Kidney (tissue), 14 donors: ENCODE data around the gene ANXA4. TPM values are rescaled to one million over a fixed set of nuclear protein-coding genes. Genes with fewer than 3 reads are reported as not detected.

Experiments used
- DNase-seq, 5 donors: peaks; one replicate each; pipeline ENCODE4 v3.0.0-alpha.2; 2013 to 2020
- FAIRE-seq: peaks from 2 replicates; lab custom pipeline; 2012; peaks lifted over from hg19 to GRCh38; lab: Jason Lieb, UNC
- H3K27ac ChIP-seq, 2 donors: one replicate each; pipeline ENCODE4 v1.7.0; 2013; ENCODE audit warnings: low read depth in 2 of 2, low read length in 2 of 2, inconsistent platforms in 1 of 2
- H3K27me3 ChIP-seq: one replicate; pipeline ENCODE4 v1.7.1; 2013; ENCODE audit warnings: low read length, inconsistent platforms; ENCODE audit not compliant: control insufficient read depth, insufficient read depth
- H3K36me3 ChIP-seq, 3 donors: one replicate each; pipeline versions ENCODE4 v1.7.0 to v1.7.1; 2013; ENCODE audit warnings: low read length in 3 of 3, control low read depth in 1 of 3, inconsistent platforms in 1 of 3; ENCODE audit not compliant: insufficient read depth in 3 of 3, control insufficient read depth in 2 of 3
- H3K4me1 ChIP-seq, 3 donors: one replicate each; pipeline versions ENCODE4 v1.7.0 to v1.7.1; 2013; ENCODE audit warnings: low read length in 3 of 3, inconsistent platforms in 1 of 3, low read depth in 1 of 3; ENCODE audit not compliant: control insufficient read depth in 2 of 3, insufficient read depth in 2 of 3
- H3K4me3 ChIP-seq, 3 donors: one replicate each; pipeline versions ENCODE4 v1.7.0 to v1.8.1; 2013; ENCODE audit warnings: low read length in 3 of 3, control low read depth in 1 of 3, inconsistent platforms in 1 of 3
- H3K9ac ChIP-seq, 3 donors: one replicate each; pipeline versions ENCODE4 v1.7.0 to v1.7.1; 2013; ENCODE audit warnings: low read length in 3 of 3, control low read depth in 1 of 3, inconsistent platforms in 1 of 3
- H3K9me3 ChIP-seq, 3 donors: one replicate each; pipeline versions ENCODE4 v1.7.0 to v1.7.1; 2013; ENCODE audit warnings: low read length in 3 of 3, control low read depth in 1 of 3, inconsistent platforms in 1 of 3; ENCODE audit not compliant: control insufficient read depth in 2 of 3, insufficient read depth in 1 of 3
- intact Hi-C: fragments of 100-400 bp; cut with DNase I; formaldehyde crosslinking; loops from one replicate; pipeline ENCODE4 v1.11.1; 2022
- polyA plus RNA-seq: library from polyadenylated mRNA; stranded (reverse); fragments of 350-450 nt; fragmentation: Illumina TruSeq; extraction: RNeasy Lipid Tissue Mini Kit (QIAGEN cat#74804); gene quantifications from one replicate; pipeline ENCODE4 v1.2.3, GENCODE V29; 2014; ENCODE audit warnings: low read depth, low replicate concordance; ENCODE audit not compliant: insufficient read depth
- total RNA-seq: library from RNA; stranded (reverse); fragmentation: NEBNext Ultra II Directional; extraction: Animal tissue kit (Norgen Biotek cat#: 25700); gene quantifications from one replicate; pipeline ENCODE4 v1.2.1, GENCODE V29; 2021
- TF ChIP-seq, protein P1 (sequence below): IDR thresholded peaks from 3 replicates; pipeline ENCODE4 v1.5.1; 2012; ENCODE audit warnings: mild to moderate bottlenecking, moderate library complexity, borderline replicate concordance; ENCODE audit not compliant: insufficient read depth; ENCODE audit errors: extremely low read depth
- donor health status: control.
- donor health status: control.
- donor health status: control.
- donor health status: control.
- donor health status: control.
- donor health status: DM: yes; HTN: yes; CAD: no.
- donor health status: Normal renal cell carcinoma (clear cell type).

The ANXA4 gene
- total and polyA plus RNA-seq, 2 donors from 2014 or later, result 168 to 287 TPM

DNA sequence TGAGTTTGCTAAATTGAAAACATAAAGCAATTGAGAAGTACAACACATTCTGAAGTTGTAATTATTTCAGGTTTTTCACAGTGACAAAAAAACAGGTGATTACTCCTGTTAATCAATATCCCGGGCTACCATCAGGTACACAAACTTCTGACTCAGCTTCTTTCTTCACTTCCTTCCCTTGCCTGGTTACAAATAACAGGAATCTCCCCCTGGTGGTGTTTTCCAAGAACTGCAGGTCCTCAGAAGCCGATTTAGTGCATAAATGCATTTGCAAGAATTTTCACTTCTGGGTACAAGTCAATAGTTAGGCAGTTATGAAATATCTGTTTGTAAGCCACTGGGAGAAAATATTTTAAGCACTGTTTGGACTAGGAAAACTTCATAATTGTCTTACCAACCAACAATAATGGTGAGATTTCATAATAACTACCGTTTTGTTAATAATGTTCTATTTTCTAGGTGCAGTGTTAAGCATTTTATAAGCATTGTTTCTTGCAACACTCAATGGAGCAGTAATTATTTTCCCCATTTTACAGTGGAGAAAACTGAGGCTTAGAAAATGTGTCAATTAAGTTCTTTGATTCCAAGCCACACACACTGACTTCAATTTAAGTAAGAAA, 75.1 kb downstream of the ANXA4 start:
- FAIRE-seq, result peak; percentile 89

DNA sequence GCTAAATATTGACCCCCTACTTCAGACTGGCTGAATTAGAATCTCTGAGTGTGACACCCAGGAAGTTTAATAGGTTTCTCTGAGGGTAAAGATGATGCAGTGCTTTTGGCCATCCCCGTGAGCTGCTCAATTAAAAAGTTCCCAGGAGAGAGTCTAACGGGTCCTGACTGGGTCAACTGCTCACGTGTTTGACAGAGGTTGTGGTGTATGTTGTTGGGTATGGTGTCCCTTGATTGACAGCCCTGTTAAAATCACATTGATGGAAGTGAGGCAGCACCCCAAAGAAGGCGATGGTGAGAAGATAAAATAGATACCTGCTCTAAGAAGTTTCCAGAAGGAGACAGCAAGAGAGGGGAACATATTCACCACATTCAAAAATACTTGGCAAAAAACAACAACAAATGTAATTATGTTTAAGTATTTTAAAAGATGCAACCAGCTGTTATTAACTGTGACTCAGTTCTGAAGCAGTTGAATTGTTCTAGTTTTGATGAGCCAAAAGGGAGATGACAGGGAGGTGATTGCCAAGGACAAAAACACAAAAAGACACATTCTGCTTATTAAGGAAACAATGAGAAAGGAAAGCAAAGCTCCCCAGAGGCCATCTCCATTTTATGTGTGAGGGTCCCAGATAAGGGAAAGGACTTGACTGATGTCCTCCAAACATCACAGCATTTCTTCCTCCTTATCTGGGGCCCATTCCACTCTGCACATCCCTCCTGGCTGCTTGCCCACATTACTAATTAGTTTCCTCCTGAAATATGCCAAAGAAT, 76.0 kb downstream of the ANXA4 start:
- intact Hi-C loops, result loop anchor here (10.0 kb wide), 1 partner anchor 93 kb away; no protein-coding TSS in a partner anchor
- DNase-seq (peak in 1 of 5 donors; percentile 33), FAIRE-seq (no peak)
- TF ChIP-seq, protein P1, sequence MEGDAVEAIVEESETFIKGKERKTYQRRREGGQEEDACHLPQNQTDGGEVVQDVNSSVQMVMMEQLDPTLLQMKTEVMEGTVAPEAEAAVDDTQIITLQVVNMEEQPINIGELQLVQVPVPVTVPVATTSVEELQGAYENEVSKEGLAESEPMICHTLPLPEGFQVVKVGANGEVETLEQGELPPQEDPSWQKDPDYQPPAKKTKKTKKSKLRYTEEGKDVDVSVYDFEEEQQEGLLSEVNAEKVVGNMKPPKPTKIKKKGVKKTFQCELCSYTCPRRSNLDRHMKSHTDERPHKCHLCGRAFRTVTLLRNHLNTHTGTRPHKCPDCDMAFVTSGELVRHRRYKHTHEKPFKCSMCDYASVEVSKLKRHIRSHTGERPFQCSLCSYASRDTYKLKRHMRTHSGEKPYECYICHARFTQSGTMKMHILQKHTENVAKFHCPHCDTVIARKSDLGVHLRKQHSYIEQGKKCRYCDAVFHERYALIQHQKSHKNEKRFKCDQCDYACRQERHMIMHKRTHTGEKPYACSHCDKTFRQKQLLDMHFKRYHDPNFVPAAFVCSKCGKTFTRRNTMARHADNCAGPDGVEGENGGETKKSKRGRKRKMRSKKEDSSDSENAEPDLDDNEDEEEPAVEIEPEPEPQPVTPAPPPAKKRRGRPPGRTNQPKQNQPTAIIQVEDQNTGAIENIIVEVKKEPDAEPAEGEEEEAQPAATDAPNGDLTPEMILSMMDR, result no peak
- Histone ChIP-seq H3K4me1 (no peaks in the 10 kb centered on the region), H3K4me3 (no peak overlapping the region), H3K9ac (no peak overlapping the region), H3K27me3 (no peaks in the 10 kb centered on the region), H3K27ac (no peak overlapping the region), H3K36me3 (peaks cover 0 to 37% (median 11%) of the 10 kb centered on the region in 3 donors), H3K9me3 (no peaks in the 10 kb centered on the region)

More for the DNA sequence above, 75.1 kb downstream of the ANXA4 start:
- DNase-seq, result peak in 4 of 5 donors; percentile 81 to 93 (median 86)
- H3K9me3 ChIP-seq, result no peaks in the 10 kb centered on the region
- H3K27ac ChIP-seq, result no peak overlapping the region
- intact Hi-C loops, result loop anchor here (10.0 kb wide), 1 partner anchor 92 kb away; no protein-coding TSS in a partner anchor
- no peak overlapping the region for H3K4me3 ChIP-seq
- H3K27me3 ChIP-seq, result no peaks in the 10 kb centered on the region
- H3K36me3 ChIP-seq, result peaks cover 0 to 35% (median 16%) of the 10 kb centered on the region in 3 donors
- TF ChIP-seq, protein P1, result peak; percentile 96
- H3K4me1 ChIP-seq, result no peaks in the 10 kb centered on the region
- H3K9ac ChIP-seq, result no peak overlapping the region

DNA sequence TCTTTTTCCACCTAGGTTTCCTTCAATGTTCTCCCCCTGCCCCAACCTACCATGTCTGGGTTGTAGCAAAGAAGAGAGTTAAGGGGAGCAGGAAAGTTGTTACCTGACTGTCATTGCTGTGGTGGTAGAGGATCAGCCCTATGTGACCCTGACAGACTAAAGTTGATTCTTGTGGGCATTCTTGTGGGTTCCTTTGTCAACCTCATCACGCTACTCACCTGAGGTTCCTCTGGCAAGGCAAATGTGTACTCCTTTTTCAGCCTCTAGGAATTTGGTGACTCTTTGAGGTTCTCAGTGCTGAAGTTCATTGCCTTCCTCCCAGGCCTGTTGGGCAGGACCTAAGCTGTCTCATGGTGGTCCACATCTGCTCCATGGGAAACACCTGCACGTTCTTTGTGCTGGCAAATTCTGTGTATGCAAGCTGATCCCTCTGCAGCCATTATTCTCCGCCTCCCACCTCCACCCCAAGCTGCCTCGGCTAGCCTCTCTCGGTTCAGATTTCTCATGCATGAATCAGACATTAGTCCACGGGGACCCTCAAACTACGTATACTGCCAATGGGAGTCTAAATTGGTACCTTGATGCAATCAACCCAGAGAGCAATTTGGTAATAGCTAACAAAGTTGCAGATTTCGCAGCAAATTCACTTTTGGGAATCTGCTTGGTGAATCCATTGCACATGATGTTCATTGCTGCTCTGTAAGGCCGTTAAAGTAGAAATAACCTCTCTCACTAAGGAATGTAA, 86.0 kb downstream of the ANXA4 start:
- Histone ChIP-seq H3K9ac (no peak overlapping the region), H3K36me3 (no peaks in the 10 kb centered on the region), H3K9me3 (no peaks in the 10 kb centered on the region), H3K27me3 (no peaks in the 10 kb centered on the region), H3K4me3 (no peak overlapping the region), H3K27ac (no peak overlapping the region), H3K4me1 (peaks cover 0 to 5% (median 4%) of the 10 kb centered on the region in 3 donors)
- FAIRE-seq, result no peak
- TF ChIP-seq, protein P1, result no peak
- DNase-seq, result no peak
- intact Hi-C loops, result no loop called here
